Measurements from ENCODE around the gene KDM3A. TPM values are rescaled to one million over a fixed set of nuclear protein-coding genes. Genes with fewer than 3 reads are reported as not detected.
A peak's percentile ranks its signal among the peaks of the same experiment; 100 is the strongest.

The KDM3A gene
- polyA plus RNA-seq, 1 of the 3 experiments (the other 2 are of a cell fraction): 13.7 TPM

DNA sequence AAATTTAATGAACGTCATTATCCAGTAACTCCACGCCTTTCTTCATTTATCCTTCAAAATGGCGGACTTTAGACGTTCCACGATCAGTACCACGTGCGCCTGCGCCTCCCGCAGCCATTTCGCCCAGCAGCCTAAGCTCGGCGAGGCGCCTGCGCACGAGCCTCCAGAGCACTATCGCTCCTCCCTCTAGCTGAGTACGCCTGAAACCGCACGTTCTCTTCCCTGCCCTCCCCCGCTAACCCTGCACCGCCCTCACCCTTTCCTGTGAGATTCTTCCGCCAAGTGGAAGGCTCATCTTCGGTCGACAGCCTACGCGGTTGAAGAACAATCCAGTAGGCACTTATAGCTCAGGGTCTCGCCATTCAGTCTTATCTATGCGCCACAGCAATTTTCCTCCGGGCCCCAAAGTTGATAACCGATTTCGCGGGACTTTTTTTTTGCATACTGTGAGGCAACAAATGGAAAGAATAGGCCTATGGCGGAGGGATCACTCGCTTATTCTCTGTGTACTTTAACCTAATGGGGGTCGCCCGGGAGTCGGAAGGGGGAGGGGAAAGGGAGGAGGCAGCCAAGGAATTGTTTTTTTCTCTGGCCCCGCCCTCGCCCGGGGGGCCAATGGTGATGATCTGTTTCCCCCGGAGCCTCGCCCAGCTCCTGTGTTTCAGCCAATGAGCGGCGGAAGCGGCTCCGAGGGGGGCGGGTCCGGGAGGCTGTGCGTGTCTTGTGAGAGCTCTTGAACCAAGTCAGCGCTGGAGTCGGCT lies at the start of gene KDM3A (continued):
- TF ChIP-seq, protein P1, sequence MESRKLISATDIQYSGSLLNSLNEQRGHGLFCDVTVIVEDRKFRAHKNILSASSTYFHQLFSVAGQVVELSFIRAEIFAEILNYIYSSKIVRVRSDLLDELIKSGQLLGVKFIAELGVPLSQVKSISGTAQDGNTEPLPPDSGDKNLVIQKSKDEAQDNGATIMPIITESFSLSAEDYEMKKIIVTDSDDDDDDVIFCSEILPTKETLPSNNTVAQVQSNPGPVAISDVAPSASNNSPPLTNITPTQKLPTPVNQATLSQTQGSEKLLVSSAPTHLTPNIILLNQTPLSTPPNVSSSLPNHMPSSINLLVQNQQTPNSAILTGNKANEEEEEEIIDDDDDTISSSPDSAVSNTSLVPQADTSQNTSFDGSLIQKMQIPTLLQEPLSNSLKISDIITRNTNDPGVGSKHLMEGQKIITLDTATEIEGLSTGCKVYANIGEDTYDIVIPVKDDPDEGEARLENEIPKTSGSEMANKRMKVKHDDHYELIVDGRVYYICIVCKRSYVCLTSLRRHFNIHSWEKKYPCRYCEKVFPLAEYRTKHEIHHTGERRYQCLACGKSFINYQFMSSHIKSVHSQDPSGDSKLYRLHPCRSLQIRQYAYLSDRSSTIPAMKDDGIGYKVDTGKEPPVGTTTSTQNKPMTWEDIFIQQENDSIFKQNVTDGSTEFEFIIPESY (IDR thresholded peaks at IDR 0.05; ENCODE audit: borderline replicate concordance, low read depth): no peak
- TF ChIP-seq TCF12 (IDR thresholded peaks at IDR 0.05) (peak; percentile 51), MXI1 (IDR thresholded peaks at IDR 0.05; ENCODE audit: low read depth, low read length) (no peak; the same call in none of the 2 replicates), FOXJ3 (CRISPR knock-in tag; IDR thresholded peaks at IDR 0.05) (0 out of 2 replicates have a peak, but pooled peaks have one; percentile 41), ELF1 (IDR thresholded peaks at IDR 0.05) (0 out of 2 replicates have a peak, but pooled peaks have one; percentile 5)

DNA sequence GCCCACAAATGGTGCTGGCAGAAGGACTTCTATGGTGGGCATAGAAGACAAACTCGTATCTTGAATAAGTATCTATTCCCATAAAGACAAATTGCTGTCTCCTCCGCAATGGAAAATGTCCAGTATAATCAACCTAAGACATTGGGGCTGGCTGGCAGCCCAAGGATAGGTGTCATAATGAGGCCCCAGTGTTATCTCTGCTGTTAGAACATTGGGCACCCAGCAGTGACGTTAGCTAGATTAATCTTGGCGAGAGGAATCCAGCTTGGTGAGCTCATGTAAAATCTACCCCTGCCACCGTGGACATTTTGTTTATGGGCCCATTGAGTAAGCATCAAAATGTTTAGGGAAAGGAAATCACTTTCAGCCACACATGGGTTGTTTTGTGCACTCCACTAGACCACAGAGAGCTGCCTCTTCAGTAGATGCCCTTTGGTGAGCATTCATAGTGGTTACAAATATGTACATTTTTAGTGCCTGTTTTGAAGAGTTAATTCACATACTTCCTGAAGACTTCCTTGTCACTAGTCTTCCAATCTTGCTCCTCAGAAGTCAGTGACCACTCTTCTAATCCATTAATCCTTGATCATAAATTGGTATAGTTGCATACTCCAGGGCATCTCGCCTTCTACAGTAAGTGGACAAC lies 48.2 kb upstream of the KDM3A start:
- Histone ChIP-seq H3K9me3 (no peaks in the 10 kb centered on the region), H3K9ac (no peak overlapping the region), H3K79me2 (ENCODE audit: insufficient read depth) (no peaks in the 10 kb centered on the region), H3K27me3 (ENCODE audit: insufficient read depth) (no peaks in the 10 kb centered on the region), H3K27ac (ENCODE audit: low read depth in 2 of 2, low read length in 1 of 2) (no peak overlapping the region), H3K4me1 (ENCODE audit: control insufficient read depth in 1 of 2, insufficient read depth in 2 of 2, low read depth in 1 of 2, low read length in 1 of 2) (peaks cover 0 to 2% of the 10 kb centered on the region in 2 experiments; a peak in 1 of 4 replicates), H3K4me2 (no peak overlapping the region), H3K36me3 (replicated peaks in 1 of 2; ENCODE audit: control insufficient read depth in 1 of 2, insufficient read depth in 2 of 2, low read length in 1 of 2) (no peaks in the 10 kb centered on the region), H3F3A (replicated peaks; ENCODE audit: insufficient read depth) (no peaks in the 10 kb centered on the region), H3K9me2 (no peaks in the 10 kb centered on the region), H3K4me3 (ENCODE audit: low read depth in 2 of 2, low read length in 1 of 2) (no peak overlapping the region), H2AFZ (ENCODE audit: low read depth) (no peak overlapping the region), H4K20me1 (ENCODE audit: insufficient read depth) (no peaks in the 10 kb centered on the region)
- ChIA-PET CTCF (interaction anchor here (2.1 kb wide), 1 partner anchor 172 kb away, joined by 7 read pairs; no protein-coding TSS in a partner anchor), POLR2A (no interaction called here)
- TF ChIP-seq YY1 (IDR thresholded peaks at IDR 0.05; ENCODE audit: low read depth): no peak
- no peak for TF ChIP-seq TCF12 (IDR thresholded peaks at IDR 0.05)
- TF ChIP-seq, protein P2, sequence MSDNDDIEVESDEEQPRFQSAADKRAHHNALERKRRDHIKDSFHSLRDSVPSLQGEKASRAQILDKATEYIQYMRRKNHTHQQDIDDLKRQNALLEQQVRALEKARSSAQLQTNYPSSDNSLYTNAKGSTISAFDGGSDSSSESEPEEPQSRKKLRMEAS (IDR thresholded peaks at IDR 0.05; ENCODE audit: low read depth): no peak
- TF ChIP-seq, protein P3, sequence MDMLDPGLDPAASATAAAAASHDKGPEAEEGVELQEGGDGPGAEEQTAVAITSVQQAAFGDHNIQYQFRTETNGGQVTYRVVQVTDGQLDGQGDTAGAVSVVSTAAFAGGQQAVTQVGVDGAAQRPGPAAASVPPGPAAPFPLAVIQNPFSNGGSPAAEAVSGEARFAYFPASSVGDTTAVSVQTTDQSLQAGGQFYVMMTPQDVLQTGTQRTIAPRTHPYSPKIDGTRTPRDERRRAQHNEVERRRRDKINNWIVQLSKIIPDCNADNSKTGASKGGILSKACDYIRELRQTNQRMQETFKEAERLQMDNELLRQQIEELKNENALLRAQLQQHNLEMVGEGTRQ (IDR thresholded peaks at IDR 0.05; ENCODE audit: borderline replicate concordance, low read depth, low read length): no peak
- TF ChIP-seq FOXM1 (IDR thresholded peaks at IDR 0.05; ENCODE audit: low read depth): no peak
- no peak for TF ChIP-seq JUND (IDR thresholded peaks at IDR 0.05)
- no peak for TF ChIP-seq ELF1 (IDR thresholded peaks at IDR 0.05)
- no peak for TF ChIP-seq GATA2 (CRISPR knock-in tag; IDR thresholded peaks at IDR 0.05)
- no peak for TF ChIP-seq SIN3A (IDR thresholded peaks at IDR 0.05; ENCODE audit: borderline replicate concordance, low read depth, low read length)
- no peak for TF ChIP-seq NRF1 (IDR thresholded peaks at IDR 0.05; ENCODE audit: low read depth, low read length)
- TF ChIP-seq, protein P4, sequence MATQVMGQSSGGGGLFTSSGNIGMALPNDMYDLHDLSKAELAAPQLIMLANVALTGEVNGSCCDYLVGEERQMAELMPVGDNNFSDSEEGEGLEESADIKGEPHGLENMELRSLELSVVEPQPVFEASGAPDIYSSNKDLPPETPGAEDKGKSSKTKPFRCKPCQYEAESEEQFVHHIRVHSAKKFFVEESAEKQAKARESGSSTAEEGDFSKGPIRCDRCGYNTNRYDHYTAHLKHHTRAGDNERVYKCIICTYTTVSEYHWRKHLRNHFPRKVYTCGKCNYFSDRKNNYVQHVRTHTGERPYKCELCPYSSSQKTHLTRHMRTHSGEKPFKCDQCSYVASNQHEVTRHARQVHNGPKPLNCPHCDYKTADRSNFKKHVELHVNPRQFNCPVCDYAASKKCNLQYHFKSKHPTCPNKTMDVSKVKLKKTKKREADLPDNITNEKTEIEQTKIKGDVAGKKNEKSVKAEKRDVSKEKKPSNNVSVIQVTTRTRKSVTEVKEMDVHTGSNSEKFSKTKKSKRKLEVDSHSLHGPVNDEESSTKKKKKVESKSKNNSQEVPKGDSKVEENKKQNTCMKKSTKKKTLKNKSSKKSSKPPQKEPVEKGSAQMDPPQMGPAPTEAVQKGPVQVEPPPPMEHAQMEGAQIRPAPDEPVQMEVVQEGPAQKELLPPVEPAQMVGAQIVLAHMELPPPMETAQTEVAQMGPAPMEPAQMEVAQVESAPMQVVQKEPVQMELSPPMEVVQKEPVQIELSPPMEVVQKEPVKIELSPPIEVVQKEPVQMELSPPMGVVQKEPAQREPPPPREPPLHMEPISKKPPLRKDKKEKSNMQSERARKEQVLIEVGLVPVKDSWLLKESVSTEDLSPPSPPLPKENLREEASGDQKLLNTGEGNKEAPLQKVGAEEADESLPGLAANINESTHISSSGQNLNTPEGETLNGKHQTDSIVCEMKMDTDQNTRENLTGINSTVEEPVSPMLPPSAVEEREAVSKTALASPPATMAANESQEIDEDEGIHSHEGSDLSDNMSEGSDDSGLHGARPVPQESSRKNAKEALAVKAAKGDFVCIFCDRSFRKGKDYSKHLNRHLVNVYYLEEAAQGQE (IDR thresholded peaks at IDR 0.05; ENCODE audit: low read depth, low read length): no peak
- WGBS (ENCODE audit: low lambda C conversion rate): 63% methylated on average over 6 of the region's 6 CpGs
- no peak for DNase-seq
